Measurements from ENCODE around the gene SPANXN3. TPM values are rescaled to one million over a fixed set of nuclear protein-coding genes. Genes with fewer than 3 reads are reported as not detected.
"Not testable (repeated sequence)": the region's sequence is repeated elsewhere in the genome, so short reads cannot be mapped to it uniquely, and the experiment has no call there.

SPANXN3 gene
- not detected for total RNA-seq

- H3K4me3 Mint-ChIP-seq; H3K4me1 Mint-ChIP-seq (ENCODE audit: low read depth); ATAC-seq; H3K36me3 Mint-ChIP-seq (ENCODE audit: insufficient read depth); H3K27me3 Mint-ChIP-seq (ENCODE audit: low read depth); DNase-seq: not testable (repeated sequence)
- H3K9me3 Mint-ChIP-seq, result peaks cover 11% of the 10 kb centered on the region
Measured at GRCh38 chrX:143517375-143517774, at the start of gene SPANXN3. TSS of gene SPANXN3 (minus strand) at chrX:143517475. CDS start at chrX:143517391, 84 bp downstream.

DNA sequence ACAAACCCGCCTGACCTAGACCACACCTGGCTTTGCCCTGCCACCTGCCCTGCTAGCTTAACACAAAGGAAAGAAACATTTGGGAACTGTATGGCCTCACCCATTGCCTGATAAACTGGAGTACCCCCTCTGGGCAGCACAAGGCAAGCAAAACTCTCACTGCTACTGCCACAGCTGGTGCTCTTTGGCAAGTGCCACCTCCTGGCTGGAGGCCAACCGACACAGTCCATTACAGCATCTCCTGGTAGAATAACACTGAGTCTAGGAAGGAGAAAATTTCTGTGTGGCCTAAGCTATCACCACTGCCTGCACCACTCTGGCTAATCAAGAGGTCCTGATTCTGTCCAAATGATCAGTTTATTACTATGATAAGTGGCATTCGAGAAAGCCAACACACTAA is 18.9 kb upstream of the SPANXN3 start:
- H3K36me3 Mint-ChIP-seq (ENCODE audit: insufficient read depth), result no peaks in the 10 kb centered on the region
- DNase-seq (no peak), ATAC-seq (no peak)
- peaks cover 3% of the 10 kb centered on the region for H3K9me3 Mint-ChIP-seq
- H3K27me3 Mint-ChIP-seq (ENCODE audit: low read depth), result no peaks in the 10 kb centered on the region
- no peaks in the 10 kb centered on the region for H3K4me1 Mint-ChIP-seq (ENCODE audit: low read depth)
- H3K4me3 Mint-ChIP-seq, result no peak overlapping the region

GRCh38 chrX:143502196-143502595 is 15.1 kb downstream of the SPANXN3 start:
- not testable (repeated sequence) for ATAC-seq; H3K4me1 Mint-ChIP-seq (ENCODE audit: low read depth); DNase-seq; H3K27me3 Mint-ChIP-seq (ENCODE audit: low read depth); H3K36me3 Mint-ChIP-seq (ENCODE audit: insufficient read depth); H3K4me3 Mint-ChIP-seq
- H3K9me3 Mint-ChIP-seq, result peaks cover 16% of the 10 kb centered on the region

DNA sequence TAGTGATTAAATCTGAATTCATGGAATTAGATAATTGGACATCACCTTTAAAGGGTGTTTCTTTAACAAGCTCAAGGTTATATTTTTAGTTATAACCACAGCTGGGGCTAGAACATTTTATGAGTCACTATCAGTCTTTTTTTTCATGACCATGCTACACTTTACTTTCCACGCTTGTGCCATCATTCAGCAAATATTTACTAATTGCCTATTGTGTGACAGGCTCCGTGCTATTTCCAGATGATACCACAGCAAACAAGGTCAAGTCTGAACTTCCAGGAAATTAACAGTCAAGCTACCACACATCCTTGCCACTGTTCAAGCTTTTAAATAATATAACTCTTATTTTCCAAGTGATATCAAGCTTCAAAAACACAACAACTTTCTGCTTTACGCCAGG is 16.5 kb downstream of the SPANXN3 start:
- no peak for ATAC-seq
- no peak for DNase-seq
- H3K36me3 Mint-ChIP-seq (ENCODE audit: insufficient read depth), result no peaks in the 10 kb centered on the region
- H3K4me3 Mint-ChIP-seq, result no peak overlapping the region
- H3K4me1 Mint-ChIP-seq (ENCODE audit: low read depth), result no peaks in the 10 kb centered on the region
- H3K27me3 Mint-ChIP-seq (ENCODE audit: low read depth), result no peaks in the 10 kb centered on the region
- peaks cover 16% of the 10 kb centered on the region for H3K9me3 Mint-ChIP-seq

- no peaks in the 10 kb centered on the region for H3K9me3 Mint-ChIP-seq
- no peaks in the 10 kb centered on the region for H3K36me3 Mint-ChIP-seq (ENCODE audit: insufficient read depth)
- no peak for ATAC-seq
- no peak for DNase-seq
- H3K4me1 Mint-ChIP-seq (ENCODE audit: low read depth), result no peaks in the 10 kb centered on the region
- H3K4me3 Mint-ChIP-seq, result no peak overlapping the region
- H3K27me3 Mint-ChIP-seq (ENCODE audit: low read depth), result no peaks in the 10 kb centered on the region
Measured at GRCh38 chrX:143486105-143486504, 31.2 kb downstream of the SPANXN3 start.

- Mint-ChIP-seq H3K27me3 (ENCODE audit: low read depth) (no peaks in the 10 kb centered on the region), H3K4me1 (ENCODE audit: low read depth) (no peaks in the 10 kb centered on the region), H3K36me3 (ENCODE audit: insufficient read depth) (no peaks in the 10 kb centered on the region), H3K4me3 (no peak overlapping the region), H3K9me3 (no peaks in the 10 kb centered on the region)
- ATAC-seq (no peak), DNase-seq (no peak)
Measured at GRCh38 chrX:143476751-143477150, 40.5 kb downstream of the SPANXN3 start.

DNA sequence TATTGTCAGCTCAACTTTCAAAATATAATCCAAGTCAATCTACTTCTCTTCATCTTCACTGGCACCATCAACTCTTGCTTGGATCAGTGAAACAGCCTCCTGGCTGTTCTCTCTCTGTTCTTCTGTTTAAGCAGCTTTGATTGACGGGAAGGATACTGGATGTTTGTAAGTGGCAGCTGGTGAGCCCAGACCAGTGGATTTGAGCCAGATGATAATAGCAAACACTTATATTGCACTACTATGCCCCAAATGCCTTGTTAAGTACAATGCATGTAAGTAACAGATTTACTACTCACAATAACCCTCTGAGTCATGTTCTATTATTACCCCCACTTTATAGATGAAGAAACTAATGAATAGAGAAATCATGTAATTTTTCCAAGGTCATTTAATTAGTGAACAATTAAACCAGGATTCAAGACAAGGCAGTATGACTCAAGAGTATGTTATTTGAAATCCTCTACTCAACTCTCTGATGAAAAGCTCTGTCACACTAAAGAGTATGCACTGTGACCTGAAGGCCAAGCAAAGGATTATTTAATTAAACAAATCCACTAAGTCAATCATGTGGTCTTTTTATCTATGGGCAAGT is 44.8 kb downstream of the SPANXN3 start:
- DNase-seq (no peak), ATAC-seq (no peak)
- Mint-ChIP-seq H3K36me3 (ENCODE audit: insufficient read depth) (no peaks in the 10 kb centered on the region), H3K9me3 (no peaks in the 10 kb centered on the region), H3K27me3 (ENCODE audit: low read depth) (no peaks in the 10 kb centered on the region), H3K4me1 (ENCODE audit: low read depth) (no peaks in the 10 kb centered on the region), H3K4me3 (no peak overlapping the region)

DNA sequence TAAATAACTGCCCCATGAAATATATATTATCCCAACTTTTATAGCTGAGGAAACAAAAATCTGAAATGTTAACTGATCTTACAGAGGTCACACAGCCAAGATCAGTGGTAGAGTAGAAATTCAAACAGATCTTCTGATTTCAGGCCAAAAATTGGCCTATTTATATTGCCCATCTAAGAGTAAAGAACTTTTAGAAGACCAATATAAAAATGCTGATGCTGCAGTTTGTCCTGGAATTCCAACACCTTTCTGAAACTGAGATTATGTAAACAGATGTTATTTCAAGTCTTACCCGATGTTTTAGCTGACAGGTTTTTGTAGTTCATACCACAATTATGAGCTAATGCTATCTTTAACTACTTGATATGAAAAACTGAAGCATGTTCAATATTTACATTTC is 51.1 kb downstream of the SPANXN3 start:
- H3K27me3 Mint-ChIP-seq (ENCODE audit: low read depth), result no peaks in the 10 kb centered on the region
- H3K9me3 Mint-ChIP-seq, result no peaks in the 10 kb centered on the region
- DNase-seq, result no peak
- no peak for ATAC-seq
- H3K4me3 Mint-ChIP-seq, result no peak overlapping the region
- no peaks in the 10 kb centered on the region for H3K36me3 Mint-ChIP-seq (ENCODE audit: insufficient read depth)
- no peaks in the 10 kb centered on the region for H3K4me1 Mint-ChIP-seq (ENCODE audit: low read depth)

DNA sequence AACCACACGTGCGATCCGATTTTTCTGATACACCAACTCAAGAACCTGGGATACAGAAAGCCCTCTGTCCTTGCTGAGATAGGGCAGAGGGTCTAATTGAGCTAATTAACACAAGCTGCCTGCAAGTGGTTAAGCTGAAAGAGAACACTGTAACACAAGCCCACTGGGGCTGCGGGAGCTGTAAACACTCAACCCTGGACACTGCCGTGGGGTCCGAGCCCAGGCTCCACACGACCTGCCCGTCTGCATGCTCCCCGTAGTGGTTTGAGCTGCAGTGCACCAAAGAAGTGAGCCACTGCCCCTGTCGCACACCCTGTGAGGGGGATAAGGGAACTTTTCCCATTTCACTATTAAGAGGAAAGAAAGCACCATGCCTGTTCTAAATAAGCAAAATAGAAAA is 54.6 kb downstream of the SPANXN3 start:
- H3K4me3 Mint-ChIP-seq, result no peak overlapping the region
- no peak for DNase-seq
- H3K36me3 Mint-ChIP-seq (ENCODE audit: insufficient read depth), result no peaks in the 10 kb centered on the region
- no peaks in the 10 kb centered on the region for H3K27me3 Mint-ChIP-seq (ENCODE audit: low read depth)
- no peaks in the 10 kb centered on the region for H3K9me3 Mint-ChIP-seq
- no peak for ATAC-seq
- H3K4me1 Mint-ChIP-seq (ENCODE audit: low read depth), result no peaks in the 10 kb centered on the region

GRCh38 chrX:143461606-143462005 is 55.7 kb downstream of the SPANXN3 start:
- no peaks in the 10 kb centered on the region for H3K27me3 Mint-ChIP-seq (ENCODE audit: low read depth)
- no peaks in the 10 kb centered on the region for H3K36me3 Mint-ChIP-seq (ENCODE audit: insufficient read depth)
- ATAC-seq, result no peak
- no peak overlapping the region for H3K4me3 Mint-ChIP-seq
- H3K9me3 Mint-ChIP-seq, result no peaks in the 10 kb centered on the region
- no peaks in the 10 kb centered on the region for H3K4me1 Mint-ChIP-seq (ENCODE audit: low read depth)
- DNase-seq, result no peak

Other genes with a start within 250 kb of the SPANXN3 start
- gene SLITRK4, start 118.6 kb upstream of the SPANXN3 start, total RNA-seq, result not detected
- not detected for gene SPANXN2, start 203.3 kb upstream of the SPANXN3 start, total RNA-seq

Measured in activated T-cell treated with anti-CD3 and anti-CD28 coated beads, Interleukin-2, amount 50 U/mL, for 4 hours (primary cell).